SK-N-SH (cell line): ENCODE measurements around the gene AGPAT3.

ENCODE experiments used
- NRF1 ChIP-seq: IDR thresholded peaks from 2 replicates; pipeline ENCODE4 v1.6.1; 2012; ENCODE audit warnings: low read depth, mild to moderate bottlenecking, low read length
- POLR2AphosphoS5 ChIP-seq: IDR thresholded peaks from 2 replicates; pipeline ENCODE4 v1.6.1; 2012; ENCODE audit warnings: low read depth, low read length
- SMC3 ChIP-seq: IDR thresholded peaks from 2 replicates; pipeline ENCODE4 v1.6.1; 2012; ENCODE audit warnings: low read depth, low read length, improper control_type of control experiment
- TEAD4 ChIP-seq: IDR thresholded peaks from 2 replicates; pipeline ENCODE4 v1.4.0; 2012; ENCODE audit warnings: mild to moderate bottlenecking, borderline replicate concordance; ENCODE audit not compliant: insufficient read depth
- TF ChIP-seq, protein P1 (sequence below): fragments of 200-600 bp; sonication (generic); IDR thresholded peaks from 2 replicates; pipeline ENCODE4 v1.6.1; 2017; ENCODE audit warnings: antibody characterized with exemption, mild to moderate bottlenecking, moderate library complexity
- TF ChIP-seq, protein P2 (sequence below): IDR thresholded peaks from 2 replicates; pipeline ENCODE4 v1.6.1; 2012; ENCODE audit warnings: mild to moderate bottlenecking, low read depth, low read length, moderate library complexity

DNA sequence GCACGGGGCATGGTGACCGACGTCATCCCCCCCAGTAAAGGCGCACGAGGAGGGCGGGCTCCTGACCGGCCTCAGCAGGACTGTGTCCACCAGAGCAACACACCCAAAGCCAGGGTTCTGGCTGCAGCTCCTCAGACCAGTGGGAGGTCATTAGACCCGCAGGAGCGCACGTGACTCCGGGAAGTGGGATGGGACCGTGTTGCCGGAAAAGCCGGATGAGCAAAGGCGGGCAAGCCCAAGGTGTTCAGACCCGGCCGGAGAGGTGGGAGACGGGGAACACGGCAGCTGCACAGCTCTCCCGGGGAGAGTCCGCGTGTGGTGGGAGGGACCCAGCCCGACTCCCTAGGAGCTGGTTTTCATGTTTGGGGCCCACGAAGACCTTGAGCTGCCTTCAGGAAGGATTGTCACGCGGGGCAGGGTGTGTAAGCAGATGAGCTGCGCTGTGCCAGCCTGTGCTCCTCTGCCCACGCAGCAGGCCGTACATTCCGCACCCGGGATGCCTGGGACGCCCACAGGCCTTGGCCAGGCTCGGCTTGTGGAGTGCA is 126.5 kb downstream of the AGPAT3 start:
- TF ChIP-seq, protein P1, sequence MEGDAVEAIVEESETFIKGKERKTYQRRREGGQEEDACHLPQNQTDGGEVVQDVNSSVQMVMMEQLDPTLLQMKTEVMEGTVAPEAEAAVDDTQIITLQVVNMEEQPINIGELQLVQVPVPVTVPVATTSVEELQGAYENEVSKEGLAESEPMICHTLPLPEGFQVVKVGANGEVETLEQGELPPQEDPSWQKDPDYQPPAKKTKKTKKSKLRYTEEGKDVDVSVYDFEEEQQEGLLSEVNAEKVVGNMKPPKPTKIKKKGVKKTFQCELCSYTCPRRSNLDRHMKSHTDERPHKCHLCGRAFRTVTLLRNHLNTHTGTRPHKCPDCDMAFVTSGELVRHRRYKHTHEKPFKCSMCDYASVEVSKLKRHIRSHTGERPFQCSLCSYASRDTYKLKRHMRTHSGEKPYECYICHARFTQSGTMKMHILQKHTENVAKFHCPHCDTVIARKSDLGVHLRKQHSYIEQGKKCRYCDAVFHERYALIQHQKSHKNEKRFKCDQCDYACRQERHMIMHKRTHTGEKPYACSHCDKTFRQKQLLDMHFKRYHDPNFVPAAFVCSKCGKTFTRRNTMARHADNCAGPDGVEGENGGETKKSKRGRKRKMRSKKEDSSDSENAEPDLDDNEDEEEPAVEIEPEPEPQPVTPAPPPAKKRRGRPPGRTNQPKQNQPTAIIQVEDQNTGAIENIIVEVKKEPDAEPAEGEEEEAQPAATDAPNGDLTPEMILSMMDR: no peak
- no peak for TF ChIP-seq NRF1
- TF ChIP-seq, protein P2, sequence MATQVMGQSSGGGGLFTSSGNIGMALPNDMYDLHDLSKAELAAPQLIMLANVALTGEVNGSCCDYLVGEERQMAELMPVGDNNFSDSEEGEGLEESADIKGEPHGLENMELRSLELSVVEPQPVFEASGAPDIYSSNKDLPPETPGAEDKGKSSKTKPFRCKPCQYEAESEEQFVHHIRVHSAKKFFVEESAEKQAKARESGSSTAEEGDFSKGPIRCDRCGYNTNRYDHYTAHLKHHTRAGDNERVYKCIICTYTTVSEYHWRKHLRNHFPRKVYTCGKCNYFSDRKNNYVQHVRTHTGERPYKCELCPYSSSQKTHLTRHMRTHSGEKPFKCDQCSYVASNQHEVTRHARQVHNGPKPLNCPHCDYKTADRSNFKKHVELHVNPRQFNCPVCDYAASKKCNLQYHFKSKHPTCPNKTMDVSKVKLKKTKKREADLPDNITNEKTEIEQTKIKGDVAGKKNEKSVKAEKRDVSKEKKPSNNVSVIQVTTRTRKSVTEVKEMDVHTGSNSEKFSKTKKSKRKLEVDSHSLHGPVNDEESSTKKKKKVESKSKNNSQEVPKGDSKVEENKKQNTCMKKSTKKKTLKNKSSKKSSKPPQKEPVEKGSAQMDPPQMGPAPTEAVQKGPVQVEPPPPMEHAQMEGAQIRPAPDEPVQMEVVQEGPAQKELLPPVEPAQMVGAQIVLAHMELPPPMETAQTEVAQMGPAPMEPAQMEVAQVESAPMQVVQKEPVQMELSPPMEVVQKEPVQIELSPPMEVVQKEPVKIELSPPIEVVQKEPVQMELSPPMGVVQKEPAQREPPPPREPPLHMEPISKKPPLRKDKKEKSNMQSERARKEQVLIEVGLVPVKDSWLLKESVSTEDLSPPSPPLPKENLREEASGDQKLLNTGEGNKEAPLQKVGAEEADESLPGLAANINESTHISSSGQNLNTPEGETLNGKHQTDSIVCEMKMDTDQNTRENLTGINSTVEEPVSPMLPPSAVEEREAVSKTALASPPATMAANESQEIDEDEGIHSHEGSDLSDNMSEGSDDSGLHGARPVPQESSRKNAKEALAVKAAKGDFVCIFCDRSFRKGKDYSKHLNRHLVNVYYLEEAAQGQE: no peak
- no peak for TF ChIP-seq POLR2AphosphoS5
- TF ChIP-seq SMC3: no peak
- TF ChIP-seq TEAD4: no peak
